ENCODE measurements around the gene EZH2.

DNA sequence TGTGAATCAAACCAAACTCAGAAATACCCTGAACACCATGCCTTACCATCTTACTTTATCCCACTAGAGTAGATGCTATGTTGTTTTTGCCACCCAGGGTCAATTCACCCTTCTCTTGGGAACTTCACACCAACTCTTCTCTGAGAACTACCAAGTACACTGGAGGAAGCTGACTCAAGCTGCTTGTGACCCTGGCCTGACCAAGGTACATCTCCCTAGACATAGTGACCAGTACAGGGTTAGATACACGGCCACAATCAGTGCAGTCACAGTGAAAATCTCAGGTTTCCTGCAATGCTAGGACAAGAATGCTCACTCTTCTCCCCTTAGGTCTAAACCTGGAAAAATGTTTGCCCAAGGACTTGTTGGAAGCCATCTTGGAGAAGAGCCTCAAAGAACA is 31.8 kb downstream of the EZH2 start:
- TF ChIP-seq, protein P1, sequence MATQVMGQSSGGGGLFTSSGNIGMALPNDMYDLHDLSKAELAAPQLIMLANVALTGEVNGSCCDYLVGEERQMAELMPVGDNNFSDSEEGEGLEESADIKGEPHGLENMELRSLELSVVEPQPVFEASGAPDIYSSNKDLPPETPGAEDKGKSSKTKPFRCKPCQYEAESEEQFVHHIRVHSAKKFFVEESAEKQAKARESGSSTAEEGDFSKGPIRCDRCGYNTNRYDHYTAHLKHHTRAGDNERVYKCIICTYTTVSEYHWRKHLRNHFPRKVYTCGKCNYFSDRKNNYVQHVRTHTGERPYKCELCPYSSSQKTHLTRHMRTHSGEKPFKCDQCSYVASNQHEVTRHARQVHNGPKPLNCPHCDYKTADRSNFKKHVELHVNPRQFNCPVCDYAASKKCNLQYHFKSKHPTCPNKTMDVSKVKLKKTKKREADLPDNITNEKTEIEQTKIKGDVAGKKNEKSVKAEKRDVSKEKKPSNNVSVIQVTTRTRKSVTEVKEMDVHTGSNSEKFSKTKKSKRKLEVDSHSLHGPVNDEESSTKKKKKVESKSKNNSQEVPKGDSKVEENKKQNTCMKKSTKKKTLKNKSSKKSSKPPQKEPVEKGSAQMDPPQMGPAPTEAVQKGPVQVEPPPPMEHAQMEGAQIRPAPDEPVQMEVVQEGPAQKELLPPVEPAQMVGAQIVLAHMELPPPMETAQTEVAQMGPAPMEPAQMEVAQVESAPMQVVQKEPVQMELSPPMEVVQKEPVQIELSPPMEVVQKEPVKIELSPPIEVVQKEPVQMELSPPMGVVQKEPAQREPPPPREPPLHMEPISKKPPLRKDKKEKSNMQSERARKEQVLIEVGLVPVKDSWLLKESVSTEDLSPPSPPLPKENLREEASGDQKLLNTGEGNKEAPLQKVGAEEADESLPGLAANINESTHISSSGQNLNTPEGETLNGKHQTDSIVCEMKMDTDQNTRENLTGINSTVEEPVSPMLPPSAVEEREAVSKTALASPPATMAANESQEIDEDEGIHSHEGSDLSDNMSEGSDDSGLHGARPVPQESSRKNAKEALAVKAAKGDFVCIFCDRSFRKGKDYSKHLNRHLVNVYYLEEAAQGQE (IDR thresholded peaks at IDR 0.05; ENCODE audit: low read depth, low read length), result no peak
- TF ChIP-seq, protein P2, sequence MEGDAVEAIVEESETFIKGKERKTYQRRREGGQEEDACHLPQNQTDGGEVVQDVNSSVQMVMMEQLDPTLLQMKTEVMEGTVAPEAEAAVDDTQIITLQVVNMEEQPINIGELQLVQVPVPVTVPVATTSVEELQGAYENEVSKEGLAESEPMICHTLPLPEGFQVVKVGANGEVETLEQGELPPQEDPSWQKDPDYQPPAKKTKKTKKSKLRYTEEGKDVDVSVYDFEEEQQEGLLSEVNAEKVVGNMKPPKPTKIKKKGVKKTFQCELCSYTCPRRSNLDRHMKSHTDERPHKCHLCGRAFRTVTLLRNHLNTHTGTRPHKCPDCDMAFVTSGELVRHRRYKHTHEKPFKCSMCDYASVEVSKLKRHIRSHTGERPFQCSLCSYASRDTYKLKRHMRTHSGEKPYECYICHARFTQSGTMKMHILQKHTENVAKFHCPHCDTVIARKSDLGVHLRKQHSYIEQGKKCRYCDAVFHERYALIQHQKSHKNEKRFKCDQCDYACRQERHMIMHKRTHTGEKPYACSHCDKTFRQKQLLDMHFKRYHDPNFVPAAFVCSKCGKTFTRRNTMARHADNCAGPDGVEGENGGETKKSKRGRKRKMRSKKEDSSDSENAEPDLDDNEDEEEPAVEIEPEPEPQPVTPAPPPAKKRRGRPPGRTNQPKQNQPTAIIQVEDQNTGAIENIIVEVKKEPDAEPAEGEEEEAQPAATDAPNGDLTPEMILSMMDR (IDR thresholded peaks at IDR 0.05), result no peak
- no peak for TF ChIP-seq ELF1 (IDR thresholded peaks at IDR 0.05)
- TF ChIP-seq, protein P3, sequence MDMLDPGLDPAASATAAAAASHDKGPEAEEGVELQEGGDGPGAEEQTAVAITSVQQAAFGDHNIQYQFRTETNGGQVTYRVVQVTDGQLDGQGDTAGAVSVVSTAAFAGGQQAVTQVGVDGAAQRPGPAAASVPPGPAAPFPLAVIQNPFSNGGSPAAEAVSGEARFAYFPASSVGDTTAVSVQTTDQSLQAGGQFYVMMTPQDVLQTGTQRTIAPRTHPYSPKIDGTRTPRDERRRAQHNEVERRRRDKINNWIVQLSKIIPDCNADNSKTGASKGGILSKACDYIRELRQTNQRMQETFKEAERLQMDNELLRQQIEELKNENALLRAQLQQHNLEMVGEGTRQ (IDR thresholded peaks at IDR 0.05; ENCODE audit: borderline replicate concordance, low read depth, low read length), result no peak
- TF ChIP-seq RAD21 (IDR thresholded peaks at IDR 0.05; ENCODE audit: low read length), result no peak
- TF ChIP-seq, protein P4, sequence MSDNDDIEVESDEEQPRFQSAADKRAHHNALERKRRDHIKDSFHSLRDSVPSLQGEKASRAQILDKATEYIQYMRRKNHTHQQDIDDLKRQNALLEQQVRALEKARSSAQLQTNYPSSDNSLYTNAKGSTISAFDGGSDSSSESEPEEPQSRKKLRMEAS (IDR thresholded peaks at IDR 0.05; ENCODE audit: low read depth), result no peak

Data from SK-N-SH (cell line).